HCT116 (cell line): Measurements from ENCODE around the gene PRSS33. TPM values are rescaled to one million over a fixed set of nuclear protein-coding genes. Genes with fewer than 3 reads are reported as not detected.

Experiments used
- ATAC-seq: fragments of 200-7000 bp; cut with Tn5 transposase; 2 replicates; pipeline ENCODE4 v1.9.1; 2020; ENCODE audit warnings: mild to moderate bottlenecking, moderate library complexity
- BruUV-seq: library from RNA; stranded (reverse); fragments of 400-500 nt; replicated peaks from 2 replicates; lab custom pipeline; 2021; lab: Mats Ljungman, UMichigan
- CTCF ChIA-PET: fragments of 300-600 bp; sonication (Branson Sonifier 250); formaldehyde crosslinking; loops from one replicate; lab custom pipeline; 2021; ENCODE audit warnings: antibody characterized with exemption; lab: Charles Lee
- POLR2A ChIA-PET: fragments of 300-600, 350-600 bp; sonication (Branson Sonifier 250); formaldehyde crosslinking; loops from one replicate; lab custom pipeline; 2021; ENCODE audit warnings: antibody characterized with exemption; lab: Charles Lee
- RAD21 ChIA-PET, 2 experiments: fragments of 300-600 bp; sonication (Branson Sonifier 250); formaldehyde crosslinking; loops; one replicate each; lab custom pipeline; 2023; ENCODE audit warnings: low total read pairs in 2 of 2; ENCODE audit not compliant: uncharacterized antibody in 2 of 2, unreplicated experiment in 2 of 2, low non-redundant PET in 1 of 2; lab: Charles Lee
- DNase-seq: peaks from one replicate; pipeline ENCODE4 v3.0.0-alpha.2; 2010; ENCODE audit warnings: low read depth, low spot score
- H2AFZ ChIP-seq: fragments of 200-600 bp; shearing (Covaris generic), sonication (generic); 2 replicates; pipeline ENCODE4 v1.6.1; 2017; ENCODE audit warnings: low read depth, mixed run types, mixed read lengths, antibody characterized with exemption, low read length; ENCODE audit not compliant: poor library complexity, severe bottlenecking
- H3K27ac ChIP-seq: 2 replicates; pipeline ENCODE4 v1.5.1; 2012; ENCODE audit warnings: low read depth, low read length
- H3K27me3 ChIP-seq: fragments of 200-600 bp; sonication (generic); 2 replicates; pipeline ENCODE4 v1.6.1; 2016; ENCODE audit warnings: mixed run types, low read length, mixed read lengths; ENCODE audit not compliant: insufficient read depth
- H3K36me3 ChIP-seq, 2 experiments: fragments of 200-500 bp in 1 of 2; fragments of 200-600 bp in 1 of 2; sonication (Bioruptor generic) in 1 of 2; sonication (generic) in 1 of 2; 2 replicates each; pipeline versions ENCODE4 v1.5.1 to v1.6.1; 2014 to 2016; ENCODE audit warnings: low read length in 2 of 2, inconsistent platforms in 1 of 2, mixed read lengths in 1 of 2, mixed run types in 1 of 2; ENCODE audit not compliant: insufficient read depth in 2 of 2, control insufficient read depth in 1 of 2
- H3K4me1 ChIP-seq, 2 experiments: fragments of 200-600 bp in 1 of 2; sonication (generic) in 1 of 2; 2 replicates each; pipeline versions ENCODE4 v1.5.1 to v1.6.1; 2012 to 2017; ENCODE audit warnings: low read length in 2 of 2, inconsistent platforms in 1 of 2, mild to moderate bottlenecking in 1 of 2, mixed read lengths in 1 of 2, mixed run types in 1 of 2, moderate library complexity in 1 of 2; ENCODE audit not compliant: insufficient read depth in 2 of 2, control insufficient read depth in 1 of 2
- H3K4me2 ChIP-seq: fragments of 200-600 bp; sonication (generic); 2 replicates; pipeline ENCODE4 v1.6.1; 2017; ENCODE audit warnings: mixed run types, low read length, mixed read lengths
- H3K4me3 ChIP-seq, 2 experiments: fragments of 200-600 bp in 1 of 2; sonication (generic) in 1 of 2; replicated peaks in 1 of 2; 2 replicates each; pipeline ENCODE4 v1.5.1; 2011 to 2016; ENCODE audit warnings: low read length in 2 of 2, control low read depth in 1 of 2, low read depth in 1 of 2, mild to moderate bottlenecking in 1 of 2, mixed read lengths in 1 of 2, mixed run types in 1 of 2
- H3K79me2 ChIP-seq: fragments of 200-600 bp; sonication (generic); 2 replicates; pipeline ENCODE4 v1.6.1; 2017; ENCODE audit warnings: mild to moderate bottlenecking, mixed run types, low read length, moderate library complexity, mixed read lengths; ENCODE audit not compliant: insufficient read depth
- H3K9ac ChIP-seq: fragments of 200-600 bp; sonication (generic); 2 replicates; pipeline ENCODE4 v1.6.1; 2016; ENCODE audit warnings: low read length, mixed read lengths
- H3K9me2 ChIP-seq: fragments of 200-600 bp; sonication (generic), shearing (Covaris generic); 2 replicates; pipeline ENCODE4 v1.6.1; 2017; ENCODE audit warnings: mixed run types, mild to moderate bottlenecking, moderate library complexity; ENCODE audit not compliant: insufficient read depth
- H3K9me3 ChIP-seq, 2 experiments: fragments of 200-500 bp in 1 of 2; fragments of 200-600 bp in 1 of 2; sonication (Bioruptor generic) in 1 of 2; sonication (generic) in 1 of 2; 2 replicates each; pipeline ENCODE4 v1.6.1; 2014 to 2017; ENCODE audit warnings: low read length in 2 of 2, mixed read lengths in 2 of 2, inconsistent platforms in 1 of 2, low read depth in 1 of 2, mild to moderate bottlenecking in 1 of 2, mixed run types in 1 of 2, moderate library complexity in 1 of 2; ENCODE audit not compliant: control insufficient read depth in 1 of 2, insufficient read depth in 1 of 2
- H4K20me1 ChIP-seq: fragments of 200-600 bp; sonication (generic), shearing (Covaris generic); 2 replicates; pipeline ENCODE4 v1.6.1; 2017; ENCODE audit warnings: mixed run types, mild to moderate bottlenecking, moderate library complexity; ENCODE audit not compliant: insufficient read depth
- CBX3 ChIP-seq: IDR thresholded peaks from 2 replicates; pipeline ENCODE4 v1.6.1; 2012; ENCODE audit warnings: low read depth
- CEBPB ChIP-seq: IDR thresholded peaks from 2 replicates; pipeline ENCODE4 v1.6.1; 2012; ENCODE audit warnings: low read depth
- EGR1 ChIP-seq: IDR thresholded peaks from 2 replicates; pipeline ENCODE4 v1.6.1; 2012; ENCODE audit warnings: low read depth
- EZH2 ChIP-seq: fragments of 200-600 bp; sonication (generic); IDR thresholded peaks from 2 replicates; pipeline ENCODE4 v1.6.1; 2017; ENCODE audit warnings: antibody characterized with exemption, mixed run types
- EZH2phosphoT487 ChIP-seq: fragments of 200-600 bp; IDR thresholded peaks from 2 replicates; pipeline ENCODE4 v1.6.1; 2018; ENCODE audit warnings: antibody characterized with exemption, borderline replicate concordance
- FOSL1 ChIP-seq: IDR thresholded peaks from 2 replicates; pipeline ENCODE4 v1.6.1; 2012; ENCODE audit warnings: low read depth
- JUND ChIP-seq: IDR thresholded peaks from 2 replicates; pipeline ENCODE4 v1.6.1; 2012
- POLR2AphosphoS5 ChIP-seq: IDR thresholded peaks from 2 replicates; pipeline ENCODE4 v1.6.1; 2011; ENCODE audit warnings: mild to moderate bottlenecking, low read depth, low read length, moderate library complexity
- SP1 ChIP-seq: IDR thresholded peaks from 2 replicates; pipeline ENCODE4 v1.6.1; 2012; ENCODE audit warnings: low read depth
- SRF ChIP-seq: IDR thresholded peaks from 2 replicates; pipeline ENCODE4 v1.6.1; 2012; ENCODE audit warnings: low read depth
- TCF7L2 ChIP-seq: IDR thresholded peaks from 2 replicates; pipeline ENCODE4 v1.7.0; 2011; ENCODE audit warnings: borderline replicate concordance, inconsistent platforms; ENCODE audit not compliant: insufficient read depth, insufficient read length; ENCODE audit errors: extremely low read depth
- YY1 ChIP-seq: IDR thresholded peaks from 2 replicates; pipeline ENCODE4 v1.6.1; 2011; ENCODE audit warnings: low read length, low read depth, moderate library complexity, mild to moderate bottlenecking; ENCODE audit not compliant: insufficient replicate concordance; ENCODE audit errors: extremely low read depth
- ZFX ChIP-seq: fragments of 450-650 bp; IDR thresholded peaks from 2 replicates; pipeline ENCODE4 v1.6.1; 2017
- ZNF274 ChIP-seq: fragments of 200-500 bp; sonication (Bioruptor generic); IDR thresholded peaks from 2 replicates; pipeline ENCODE4 v1.6.1; 2014; ENCODE audit warnings: mild to moderate bottlenecking, low read depth, low read length, inconsistent platforms
- intact Hi-C: fragments of 100-400 bp; cut with micrococcal nuclease; formaldehyde crosslinking; loops from 2 replicates; pipeline ENCODE4 v1.10.0; 2022
- total RNA-seq: library from RNA; stranded (reverse); gene quantifications from one replicate; pipeline ENCODE4 v1.2.1, GENCODE V29; 2021; ENCODE audit not compliant: unreplicated experiment
- TF ChIP-seq, protein P1 (sequence below): IDR thresholded peaks from 2 replicates; pipeline ENCODE4 v1.6.1; 2012
- TF ChIP-seq, protein P2 (sequence below): IDR thresholded peaks from 2 replicates; pipeline ENCODE4 v1.6.1; 2012
- TF ChIP-seq, protein P3 (sequence below), 3 experiments: fragments of 200-600 bp in 1 of 3; sonication (generic) in 1 of 3; IDR thresholded peaks in 2 of 3; conservative IDR thresholded peaks in 1 of 3; 2 replicates each; pipeline ENCODE4 v1.5.1; 2012 to 2017; ENCODE audit warnings: low read depth in 2 of 3, low read length in 2 of 3, antibody characterized with exemption in 1 of 3, borderline replicate concordance in 1 of 3, control low read depth in 1 of 3, mild to moderate bottlenecking in 1 of 3, mixed read lengths in 1 of 3, mixed run types in 1 of 3, moderate library complexity in 1 of 3; ENCODE audit not compliant: insufficient read depth in 1 of 3

The PRSS33 gene
- total RNA-seq, 1 experiment from 2014 or later, result not detected

DNA sequence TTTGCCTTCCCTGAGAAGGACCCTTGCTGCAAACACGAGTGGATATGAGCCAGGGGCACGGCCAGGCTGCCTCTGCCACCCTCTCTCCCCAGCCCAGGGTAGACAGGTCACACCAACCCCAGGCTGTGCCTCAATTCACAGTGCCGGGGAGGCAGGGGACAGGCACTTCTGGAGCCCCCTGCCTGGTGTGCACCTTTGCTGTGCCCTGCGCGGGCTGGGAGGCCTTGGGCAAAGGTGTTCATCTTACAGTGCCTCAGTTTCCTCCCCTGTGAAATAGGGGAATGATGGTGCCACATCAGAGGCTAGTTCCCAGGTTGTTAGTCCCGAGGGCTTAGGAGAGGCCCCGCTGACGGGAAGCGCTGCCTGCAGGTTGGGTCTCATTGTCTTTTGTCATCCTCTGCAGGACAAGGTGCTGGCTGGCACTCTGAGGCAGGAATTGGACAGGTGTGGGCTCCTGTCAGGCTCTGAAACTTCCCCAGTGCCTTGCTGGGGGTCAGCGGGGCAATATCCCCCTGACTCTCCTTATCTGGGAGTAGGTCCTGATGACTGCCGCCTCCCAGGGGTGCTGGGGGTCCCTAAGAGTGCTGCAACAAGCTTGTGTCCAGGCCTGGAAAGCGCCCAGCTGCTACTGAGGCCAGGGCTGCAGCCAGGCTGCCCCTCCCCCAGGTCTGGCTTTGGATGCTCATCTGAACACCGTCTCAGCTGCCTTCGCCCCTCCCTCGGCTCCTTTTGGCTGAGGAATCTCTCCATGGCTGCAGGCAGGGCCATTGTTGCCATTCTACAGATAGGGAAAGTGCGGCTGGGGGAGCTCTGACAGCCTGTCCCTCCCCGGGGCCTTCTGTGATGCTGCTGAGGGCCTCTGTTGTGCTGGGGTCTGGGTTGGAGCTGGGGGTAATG lies 32.8 kb upstream of the PRSS33 start:
- no peaks in the 10 kb centered on the region for H3K9me3 ChIP-seq
- no peak overlapping the region for H2AFZ ChIP-seq
- H3K36me3 ChIP-seq, result no peaks in the 10 kb centered on the region
- H3K9me2 ChIP-seq, result no peaks in the 10 kb centered on the region
- H4K20me1 ChIP-seq, result no peaks in the 10 kb centered on the region
- H3K4me3 ChIP-seq, result no peak overlapping the region
- RAD21 ChIA-PET, result no interaction called here
- H3K9ac ChIP-seq, result no peak overlapping the region
- CTCF ChIA-PET, result no interaction called here
- DNase-seq (no peak), ATAC-seq (no peak)
- no peak overlapping the region for H3K27ac ChIP-seq
- intact Hi-C loops, result no loop called here
- no peak for TF ChIP-seq EZH2
- no peak for TF ChIP-seq TCF7L2
- TF ChIP-seq, protein P1, sequence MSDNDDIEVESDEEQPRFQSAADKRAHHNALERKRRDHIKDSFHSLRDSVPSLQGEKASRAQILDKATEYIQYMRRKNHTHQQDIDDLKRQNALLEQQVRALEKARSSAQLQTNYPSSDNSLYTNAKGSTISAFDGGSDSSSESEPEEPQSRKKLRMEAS, result no peak
- TF ChIP-seq FOSL1, result no peak
- no peak for TF ChIP-seq SP1
- no peak for TF ChIP-seq EZH2phosphoT487
- TF ChIP-seq SRF, result no peak
- no peaks in the 10 kb centered on the region for H3K27me3 ChIP-seq
- POLR2A ChIA-PET, result no interaction called here
- no peaks in the 10 kb centered on the region for H3K4me1 ChIP-seq
- no peak overlapping the region for H3K4me2 ChIP-seq
- no peaks in the 10 kb centered on the region for H3K79me2 ChIP-seq
- no TSS peak for BruUV-seq

DNA sequence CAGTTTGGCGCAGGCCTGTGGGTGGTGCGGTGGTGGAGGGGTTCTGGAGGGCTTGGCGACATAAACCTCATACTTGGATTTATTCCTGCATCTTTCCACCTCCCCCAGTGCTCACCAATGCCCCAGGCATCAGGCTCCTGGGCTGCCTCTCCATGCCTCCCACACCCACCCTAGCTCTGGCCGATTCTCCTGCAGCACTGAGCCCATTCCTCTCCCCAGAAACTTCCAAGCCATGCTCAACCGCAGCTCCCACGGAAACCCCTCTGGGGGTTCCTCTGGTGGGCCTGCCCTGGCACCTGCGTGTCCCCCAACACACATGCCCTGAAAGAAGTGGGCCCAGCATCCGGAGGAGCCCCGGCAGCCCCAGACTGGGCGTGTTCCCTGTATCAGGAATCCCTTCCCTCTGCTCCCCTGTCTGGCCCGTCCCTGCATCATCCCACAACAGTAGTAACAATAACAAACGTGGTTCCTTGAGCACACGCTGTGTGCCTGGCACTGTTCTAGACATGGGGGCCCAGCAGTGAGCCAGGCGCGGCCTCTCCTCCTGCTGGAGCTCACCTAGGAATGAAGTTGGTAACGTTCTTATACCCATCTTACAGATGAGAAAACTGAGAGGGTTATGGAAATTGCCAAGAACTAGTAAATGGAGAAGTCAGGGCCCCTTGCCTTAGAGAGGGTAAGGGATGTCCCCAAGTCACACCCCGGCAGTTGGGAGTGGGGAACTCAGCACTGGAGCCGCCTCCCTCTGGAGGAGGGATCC lies 32.0 kb upstream of the PRSS33 start:
- ATAC-seq (no peak), DNase-seq (no peak)
- no peaks in the 10 kb centered on the region for H4K20me1 ChIP-seq
- no peaks in the 10 kb centered on the region for H3K9me3 ChIP-seq
- ChIA-PET CTCF (no interaction called here), RAD21 (no interaction called here), POLR2A (no interaction called here)
- H3K4me3 ChIP-seq, result no peak overlapping the region
- H2AFZ ChIP-seq, result no peak overlapping the region
- H3K9me2 ChIP-seq, result no peaks in the 10 kb centered on the region
- no peaks in the 10 kb centered on the region for H3K79me2 ChIP-seq
- intact Hi-C loops, result no loop called here
- no peaks in the 10 kb centered on the region for H3K36me3 ChIP-seq
- BruUV-seq, result no TSS peak
- H3K4me1 ChIP-seq, result no peaks in the 10 kb centered on the region
- TF ChIP-seq, protein P2, sequence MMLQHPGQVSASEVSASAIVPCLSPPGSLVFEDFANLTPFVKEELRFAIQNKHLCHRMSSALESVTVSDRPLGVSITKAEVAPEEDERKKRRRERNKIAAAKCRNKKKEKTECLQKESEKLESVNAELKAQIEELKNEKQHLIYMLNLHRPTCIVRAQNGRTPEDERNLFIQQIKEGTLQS, result no peak
- TF ChIP-seq SP1, result no peak
- TF ChIP-seq EZH2phosphoT487, result no peak
- TF ChIP-seq SRF, result no peak
- TF ChIP-seq EGR1, result no peak
- TF ChIP-seq YY1, result no peak
- no peak for TF ChIP-seq CEBPB
- TF ChIP-seq ZNF274, result no peak
- TF ChIP-seq EZH2, result no peak
- TF ChIP-seq FOSL1, result no peak
- no peak for TF ChIP-seq JUND
- no peak for TF ChIP-seq POLR2AphosphoS5
- no peak for TF ChIP-seq ZFX
- TF ChIP-seq TCF7L2, result no peak
- TF ChIP-seq, protein P3, sequence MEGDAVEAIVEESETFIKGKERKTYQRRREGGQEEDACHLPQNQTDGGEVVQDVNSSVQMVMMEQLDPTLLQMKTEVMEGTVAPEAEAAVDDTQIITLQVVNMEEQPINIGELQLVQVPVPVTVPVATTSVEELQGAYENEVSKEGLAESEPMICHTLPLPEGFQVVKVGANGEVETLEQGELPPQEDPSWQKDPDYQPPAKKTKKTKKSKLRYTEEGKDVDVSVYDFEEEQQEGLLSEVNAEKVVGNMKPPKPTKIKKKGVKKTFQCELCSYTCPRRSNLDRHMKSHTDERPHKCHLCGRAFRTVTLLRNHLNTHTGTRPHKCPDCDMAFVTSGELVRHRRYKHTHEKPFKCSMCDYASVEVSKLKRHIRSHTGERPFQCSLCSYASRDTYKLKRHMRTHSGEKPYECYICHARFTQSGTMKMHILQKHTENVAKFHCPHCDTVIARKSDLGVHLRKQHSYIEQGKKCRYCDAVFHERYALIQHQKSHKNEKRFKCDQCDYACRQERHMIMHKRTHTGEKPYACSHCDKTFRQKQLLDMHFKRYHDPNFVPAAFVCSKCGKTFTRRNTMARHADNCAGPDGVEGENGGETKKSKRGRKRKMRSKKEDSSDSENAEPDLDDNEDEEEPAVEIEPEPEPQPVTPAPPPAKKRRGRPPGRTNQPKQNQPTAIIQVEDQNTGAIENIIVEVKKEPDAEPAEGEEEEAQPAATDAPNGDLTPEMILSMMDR (IDR thresholded peaks at IDR 0.05 in 2 of 3, conservative IDR thresholded peaks at IDR 0.05 in 1 of 3; ENCODE audit: borderline replicate concordance in 1 of 3, insufficient read depth in 1 of 3, low read depth in 2 of 3, low read length in 2 of 3), result no peak
- TF ChIP-seq CBX3, result no peak
- no peak overlapping the region for H3K4me2 ChIP-seq
- no peak overlapping the region for H3K9ac ChIP-seq
- H3K27me3 ChIP-seq, result no peaks in the 10 kb centered on the region
- H3K27ac ChIP-seq, result no peak overlapping the region
